ENCODE data around the gene CRCP. TPM values are rescaled to one million over a fixed set of nuclear protein-coding genes. Genes with fewer than 3 reads are reported as not detected.
"Not testable (repeated sequence)": the region's sequence is repeated elsewhere in the genome, so short reads cannot be mapped to it uniquely, and the experiment has no call there.

CRCP gene
- total and polyA plus RNA-seq, 7 donors, result 18.6 to 48.5 (median 25.7) TPM

DNA sequence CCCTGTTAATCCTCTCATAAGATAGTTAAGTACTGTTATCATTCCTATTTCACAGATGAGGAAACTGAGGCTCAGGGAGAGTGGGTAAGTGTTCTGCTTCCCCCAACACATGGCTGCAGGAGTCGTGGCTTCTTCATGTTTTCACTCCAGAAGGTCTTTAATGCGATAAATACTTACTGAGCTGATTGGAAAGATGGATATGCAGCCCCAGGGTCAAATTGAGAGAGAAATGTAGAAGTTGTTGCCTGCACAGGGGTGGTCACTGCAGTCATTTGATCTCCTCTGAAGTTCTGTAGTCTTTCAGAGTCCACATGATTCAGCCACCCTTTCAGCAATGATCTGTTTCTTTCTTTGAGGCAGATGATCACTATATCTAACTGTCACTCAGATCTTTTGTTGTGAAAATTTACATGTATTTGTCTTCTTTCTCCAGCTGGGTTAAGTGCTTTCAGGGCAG lies 29.3 kb downstream of the CRCP start:
- no peak overlapping the region for H3K4me3 ChIP-seq
- no peak for TF ChIP-seq EP300 (IDR thresholded peaks at IDR 0.05)
- no peak for TF ChIP-seq POLR2AphosphoS5 (IDR thresholded peaks at IDR 0.05)
- no peak for TF ChIP-seq POLR2A (IDR thresholded peaks at IDR 0.05)
- TF ChIP-seq, protein P1, sequence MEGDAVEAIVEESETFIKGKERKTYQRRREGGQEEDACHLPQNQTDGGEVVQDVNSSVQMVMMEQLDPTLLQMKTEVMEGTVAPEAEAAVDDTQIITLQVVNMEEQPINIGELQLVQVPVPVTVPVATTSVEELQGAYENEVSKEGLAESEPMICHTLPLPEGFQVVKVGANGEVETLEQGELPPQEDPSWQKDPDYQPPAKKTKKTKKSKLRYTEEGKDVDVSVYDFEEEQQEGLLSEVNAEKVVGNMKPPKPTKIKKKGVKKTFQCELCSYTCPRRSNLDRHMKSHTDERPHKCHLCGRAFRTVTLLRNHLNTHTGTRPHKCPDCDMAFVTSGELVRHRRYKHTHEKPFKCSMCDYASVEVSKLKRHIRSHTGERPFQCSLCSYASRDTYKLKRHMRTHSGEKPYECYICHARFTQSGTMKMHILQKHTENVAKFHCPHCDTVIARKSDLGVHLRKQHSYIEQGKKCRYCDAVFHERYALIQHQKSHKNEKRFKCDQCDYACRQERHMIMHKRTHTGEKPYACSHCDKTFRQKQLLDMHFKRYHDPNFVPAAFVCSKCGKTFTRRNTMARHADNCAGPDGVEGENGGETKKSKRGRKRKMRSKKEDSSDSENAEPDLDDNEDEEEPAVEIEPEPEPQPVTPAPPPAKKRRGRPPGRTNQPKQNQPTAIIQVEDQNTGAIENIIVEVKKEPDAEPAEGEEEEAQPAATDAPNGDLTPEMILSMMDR (IDR thresholded peaks at IDR 0.05), result no peak
- H3K4me1 ChIP-seq, result peaks cover 0 to 23% (median 14%) of the 10 kb centered on the region in 4 donors
- peaks cover 0 to 38% (median 16%) of the 10 kb centered on the region in 4 donors for H3K36me3 ChIP-seq
- WGBS, 2 donors, result 89 to 92% methylated on average over 2 of the region's 2 CpGs
- DNase-seq, result no peak
- intact Hi-C loops (cut with DNase I), result no loop called here
- no peaks in the 10 kb centered on the region for H3K9me3 ChIP-seq
- H3K27me3 ChIP-seq, result no peaks in the 10 kb centered on the region
- peak overlapping the region in 1 of 4 donors; percentile 55 for H3K27ac ChIP-seq

- TF ChIP-seq, protein P1 (IDR thresholded peaks at IDR 0.05), result no peak
- no peak for TF ChIP-seq POLR2A (IDR thresholded peaks at IDR 0.05)
- no peak for TF ChIP-seq EP300 (IDR thresholded peaks at IDR 0.05)
- peak; percentile 29 to 70 (median 50) for TF ChIP-seq POLR2AphosphoS5 (IDR thresholded peaks at IDR 0.05)
- Histone ChIP-seq H3K4me3 (no peak overlapping the region), H3K27ac (peak overlapping the region; percentile 37 to 64 (median 58)), H3K36me3 (peaks cover 0 to 38% (median 16%) of the 10 kb centered on the region in 4 donors), H3K9me3 (no peaks in the 10 kb centered on the region), H3K4me1 (peaks cover 0 to 25% (median 17%) of the 10 kb centered on the region in 4 donors), H3K27me3 (no peaks in the 10 kb centered on the region)
- intact Hi-C loops (cut with DNase I), result loop anchor here (5.0 kb wide), 1 partner anchor 347 kb away; no protein-coding TSS in a partner anchor
- DNase-seq, result peak; percentile 91
- WGBS, 2 donors, result 86 to 91% methylated on average over 17 of the region's 17 CpGs
Observed at GRCh38 chr7:66145400-66146104, 30.9 kb downstream of the CRCP start.

- H3K27ac ChIP-seq, result peak overlapping the region; percentile 30 to 64 (median 58)
- TF ChIP-seq, protein P1 (IDR thresholded peaks at IDR 0.05), result no peak
- TF ChIP-seq POLR2A (IDR thresholded peaks at IDR 0.05) (no peak), POLR2AphosphoS5 (IDR thresholded peaks at IDR 0.05) (no peak), EP300 (IDR thresholded peaks at IDR 0.05) (no peak)
- no peaks in the 10 kb centered on the region for H3K9me3 ChIP-seq
- DNase-seq, result no peak
- intact Hi-C loops (cut with DNase I), result loop anchor here (5.0 kb wide), 1 partner anchor 346 kb away; no protein-coding TSS in a partner anchor
- peaks cover 0 to 21% (median 15%) of the 10 kb centered on the region in 4 donors for H3K4me1 ChIP-seq
- peaks cover 0 to 35% (median 16%) of the 10 kb centered on the region in 4 donors for H3K36me3 ChIP-seq
- no peaks in the 10 kb centered on the region for H3K27me3 ChIP-seq
- 80% methylated on average over 5 of the region's 5 CpGs for WGBS, 2 donors
- no peak overlapping the region for H3K4me3 ChIP-seq
Observed at GRCh38 chr7:66146701-66147100, 32.1 kb downstream of the CRCP start.

DNA sequence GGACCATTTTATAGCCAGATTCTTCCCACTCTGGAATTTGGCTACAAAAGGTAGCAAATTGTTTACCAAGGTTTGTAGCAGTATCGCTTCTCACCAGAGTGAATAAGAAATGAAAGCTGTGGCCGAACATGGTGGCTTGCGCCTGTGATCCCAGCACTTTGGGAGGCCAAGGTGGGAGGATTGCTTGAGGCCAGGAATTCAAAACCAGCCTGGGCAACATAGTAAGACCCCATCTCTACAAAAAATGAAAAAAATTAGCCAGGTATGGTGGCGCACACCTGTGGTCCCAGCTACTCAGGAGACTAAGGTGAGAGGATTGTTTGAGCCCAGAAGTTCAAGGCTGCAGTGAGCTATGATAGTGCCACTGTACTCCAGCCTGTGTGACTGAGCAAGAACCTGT lies 33.0 kb downstream of the CRCP start:
- intact Hi-C loops (cut with DNase I), result loop anchor here (5.0 kb wide), 1 partner anchor 345 kb away; no protein-coding TSS in a partner anchor
- not testable (repeated sequence) for DNase-seq, H3K27me3 ChIP-seq, H3K4me3 ChIP-seq, H3K9me3 ChIP-seq
- Histone ChIP-seq H3K36me3 (peaks cover under 1 to 35% (median 19%) of the 10 kb centered on the region in 4 donors), H3K4me1 (peaks cover 0 to 23% (median 21%) of the 10 kb centered on the region in 4 donors), H3K27ac (peak overlapping the region in 3 of 4 donors; percentile 46 to 71 (median 55))
- 98 to 100% methylated on average over 4 of the region's 4 CpGs for WGBS, 2 donors

DNA sequence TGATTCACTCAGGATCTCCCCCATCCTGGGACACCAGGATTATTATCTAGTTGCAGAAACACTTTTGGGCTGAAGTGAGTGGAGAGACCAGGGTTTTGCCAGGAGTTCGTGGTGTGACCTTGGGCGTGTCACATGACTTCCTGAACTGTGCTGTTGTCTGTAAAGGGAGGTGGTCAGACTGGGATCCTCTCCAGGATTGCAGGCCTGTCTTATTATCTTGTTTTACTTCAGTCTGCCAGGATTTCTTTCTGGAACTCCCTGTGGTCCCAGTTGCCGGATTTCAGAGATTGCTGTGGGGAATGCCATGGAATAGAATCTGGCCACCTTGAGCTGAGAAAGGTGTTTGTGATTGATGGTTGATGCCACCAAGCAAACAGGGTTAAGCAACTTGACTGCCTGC lies 35.8 kb downstream of the CRCP start:
- Histone ChIP-seq H3K27ac (peak overlapping the region; percentile 46 to 71 (median 60)), H3K36me3 (peaks cover 4 to 44% (median 27%) of the 10 kb centered on the region in 4 donors), H3K9me3 (no peaks in the 10 kb centered on the region), H3K4me3 (no peak overlapping the region), H3K27me3 (no peaks in the 10 kb centered on the region), H3K4me1 (peaks cover 0 to 28% (median 20%) of the 10 kb centered on the region in 4 donors)
- DNase-seq, result peak; percentile 80
- no peak for TF ChIP-seq EP300 (IDR thresholded peaks at IDR 0.05)
- no peak for TF ChIP-seq POLR2A (IDR thresholded peaks at IDR 0.05)
- TF ChIP-seq POLR2AphosphoS5 (IDR thresholded peaks at IDR 0.05), result peak in 1 of 4 donors; percentile 19
- TF ChIP-seq, protein P1 (IDR thresholded peaks at IDR 0.05), result no peak
- WGBS, 2 donors, result 28 to 41% methylated on average over 3 of the region's 3 CpGs
- intact Hi-C loops (cut with DNase I), result no loop called here

All from sigmoid colon (tissue), 7 donors.